K562 (cell line): ENCODE data around the gene ZMYM4. TPM values are rescaled to one million over a fixed set of nuclear protein-coding genes. Genes with fewer than 3 reads are reported as not detected.
A peak's percentile ranks its signal among the peaks of the same experiment; 100 is the strongest.

Experiments
- ATAC-seq: fragments of 200-7000 bp; cut with Tn5 transposase; 3 replicates; pipeline ENCODE4 v1.9.1; 2020; ENCODE audit warnings: moderate library complexity
- BruUV-seq: library from RNA; stranded (reverse); fragments of 400-500 nt; replicated peaks from 2 replicates; lab custom pipeline; 2021; lab: Mats Ljungman, UMichigan
- CTCF ChIA-PET: fragments of 300-600 bp; formaldehyde crosslinking; extraction: SDS; loops from one replicate; lab custom pipeline; 2021; ENCODE audit warnings: low intra/inter-chr PET ratio; lab: Yijun Ruan, JAX
- POLR2A ChIA-PET: fragments of 300-600, 350-650 bp; sonication (Branson Sonifier 250); formaldehyde crosslinking; extraction: SDS; loops from one replicate; lab custom pipeline; 2021; ENCODE audit warnings: antibody characterized with exemption, inconsistent platforms; lab: Yijun Ruan, JAX
- DNase-seq, 4 experiments: peaks; one replicate each; pipeline versions ENCODE4 v3.0.0 to v3.0.0-alpha.2; 2011 to 2018; ENCODE audit warnings: low spot score in 3 of 4, mixed read lengths in 3 of 4; ENCODE audit errors: extremely low read depth in 1 of 4
- FAIRE-seq: peaks from 2 replicates; lab custom pipeline; 2011; peaks lifted over from hg19 to GRCh38; lab: Jason Lieb, UNC
- H2AFZ ChIP-seq: 2 replicates; pipeline ENCODE4 v1.6.0; 2011; ENCODE audit warnings: low read depth, low read length, control low read depth, inconsistent platforms
- H3K27ac ChIP-seq: fragments of 200-600 bp; 3 replicates; pipeline ENCODE4 v1.8.0; 2011; ENCODE audit warnings: low read depth, mild to moderate bottlenecking, control low read depth, inconsistent platforms, low read length, moderate library complexity, mixed read lengths; ENCODE audit errors: extremely low read depth
- H3K27me3 ChIP-seq, 2 experiments: fragments of 300-600 bp in 1 of 2; 2 replicates in 1 of 2; 3 replicates in 1 of 2; pipeline versions ENCODE4 v1.6.0 to v1.8.0; 2011; ENCODE audit warnings: inconsistent platforms in 2 of 2, low read length in 2 of 2, mild to moderate bottlenecking in 1 of 2, mixed read lengths in 1 of 2, moderate library complexity in 1 of 2; ENCODE audit not compliant: control insufficient read depth in 2 of 2, insufficient read depth in 2 of 2
- H3K36me3 ChIP-seq: fragments of 300-600 bp; 3 replicates; pipeline ENCODE4 v1.8.0; 2011; ENCODE audit warnings: mild to moderate bottlenecking, low read length, inconsistent platforms; ENCODE audit not compliant: control insufficient read depth, insufficient read depth
- H3K4me1 ChIP-seq, 2 experiments: fragments of 200-600 bp in 1 of 2; replicated peaks in 1 of 2; 2 replicates in 1 of 2; 3 replicates in 1 of 2; pipeline versions ENCODE4 v1.5.1 to v1.8.0; 2011; ENCODE audit warnings: inconsistent platforms in 2 of 2, low read length in 2 of 2, mild to moderate bottlenecking in 1 of 2, mixed read lengths in 1 of 2, moderate library complexity in 1 of 2; ENCODE audit not compliant: control insufficient read depth in 2 of 2, insufficient read depth in 2 of 2
- H3K4me2 ChIP-seq: 2 replicates; pipeline ENCODE4 v1.6.1; 2011; ENCODE audit warnings: low read length, control low read depth, inconsistent platforms, mixed read lengths; ENCODE audit not compliant: insufficient read depth
- H3K4me3 ChIP-seq: fragments of 200-600 bp; sonication (generic), shearing (Covaris generic); 2 replicates; pipeline ENCODE4 v1.5.1; 2016; ENCODE audit warnings: control low read depth, inconsistent platforms
- H3K79me2 ChIP-seq: fragments of 200-600 bp; 3 replicates; pipeline ENCODE4 v1.8.0; 2011; ENCODE audit warnings: low read length, inconsistent platforms; ENCODE audit not compliant: control insufficient read depth, insufficient read depth
- H3K9ac ChIP-seq, 2 experiments: 2 replicates each; pipeline versions ENCODE4 v1.6.0 to v1.6.1; 2011; ENCODE audit warnings: low read depth in 2 of 2, low read length in 2 of 2, control low read depth in 1 of 2, inconsistent platforms in 1 of 2, mild to moderate bottlenecking in 1 of 2, mixed read lengths in 1 of 2; ENCODE audit not compliant: insufficient read depth in 1 of 2
- H3K9me1 ChIP-seq: one replicate; pipeline ENCODE4 v1.6.0; 2011; ENCODE audit warnings: inconsistent platforms, mild to moderate bottlenecking, low read length, moderate library complexity; ENCODE audit not compliant: control insufficient read depth, insufficient read depth
- H3K9me3 ChIP-seq: replicated peaks from 2 replicates; pipeline ENCODE4 v1.5.1; 2011; ENCODE audit warnings: low read depth, low read length, inconsistent platforms; ENCODE audit not compliant: control insufficient read depth, insufficient read depth
- H4K20me1 ChIP-seq: replicated peaks from 2 replicates; pipeline ENCODE4 v1.6.1; 2011; ENCODE audit warnings: low read length, inconsistent platforms, mixed read lengths; ENCODE audit not compliant: control insufficient read depth, insufficient read depth
- HDAC2 ChIP-seq: fragments of 450-650 bp; IDR thresholded peaks from 2 replicates; pipeline ENCODE4 v1.6.1; 2016; ENCODE audit warnings: mild to moderate bottlenecking
- HDGF ChIP-seq: fragments of 450-650 bp; IDR thresholded peaks from 2 replicates; pipeline ENCODE4 v1.6.1; 2016
- MAZ ChIP-seq, 2 experiments: fragments of 450-650 bp in 1 of 2; sonication (generic) in 1 of 2; formaldehyde crosslinking; IDR thresholded peaks in 1 of 2; conservative IDR thresholded peaks in 1 of 2; 2 replicates each; pipeline versions ENCODE4 v1.4.0 to v1.5.0; 2020; ENCODE audit warnings: mild to moderate bottlenecking in 1 of 2, missing genetic modification reagents in 1 of 2
- MLLT1 ChIP-seq, 2 experiments: fragments of 450-650 bp; IDR thresholded peaks; 2 replicates each; pipeline ENCODE4 v1.6.1; 2016
- PPARD ChIP-seq: fragments of 250-450 bp; sonication (Bioruptor Pico); IDR thresholded peaks from 2 replicates; pipeline ENCODE4 v1.8.0; 2022; ENCODE audit warnings: inconsistent platforms, mild to moderate bottlenecking, moderate library complexity
- SMARCA5 ChIP-seq: fragments of 450-650 bp; IDR thresholded peaks from 2 replicates; pipeline ENCODE4 v1.6.1; 2016
- ZNF263 ChIP-seq: sonication (generic); formaldehyde crosslinking; IDR thresholded peaks from 2 replicates; pipeline ENCODE4 v1.8.0; 2022; ENCODE audit warnings: mild to moderate bottlenecking, missing genetic modification reagents, borderline replicate concordance
- WGBS: fragments of 100-300 bp; shearing (Covaris generic); methylation state at CpG from one replicate; pipeline ENCODE4 v1.1.6; 2016; ENCODE audit warnings: low coverage, mixed read lengths; ENCODE audit not compliant: insufficient coverage; ENCODE audit errors: missing lambda C conversion rate; 5-methylcytosine and 5-hydroxymethylcytosine counted together
- in situ Hi-C: fragments of 300-500 bp; cut with MboI; formaldehyde crosslinking; loops from 4 replicates; pipeline ENCODE4 v1.15.0; 2018; ENCODE audit warnings: inconsistent platforms, mixed read lengths
- intact Hi-C: fragments of 100-400 bp; cut with micrococcal nuclease; formaldehyde crosslinking; loops from 2 replicates; pipeline ENCODE4 v1.14.2; 2022
- polyA plus RNA-seq, 8 experiments: library from polyadenylated mRNA; depleted of rRNA in 4 of 8; stranded (reverse) in 5 of 8; unstranded in 3 of 8; fragments of >200 nt; fragmentation: Nextera tagmentation in 2 of 8; fragmentation: Illumina TruSeq in 1 of 8; extraction: Ambion mirVana in 2 of 8; extraction: Trizol in 1 of 8; gene quantifications; 2 replicates each; pipeline versions ENCODE4 v1.2.1 to v1.2.3, GENCODE V29; 2011 to 2014; ENCODE audit warnings: inconsistent platforms in 1 of 8, missing spikeins in 1 of 8
- total RNA-seq, 7 experiments: library from RNA; depleted of rRNA in 6 of 7; stranded (reverse); fragments of >200 nt in 6 of 7; fragmentation: Illumina TruSeq in 2 of 7; extraction: Trizol in 2 of 7; gene quantifications; 2 replicates each; pipeline versions ENCODE4 v1.2.1 to v1.2.3, GENCODE V29; 2011 to 2021; ENCODE audit warnings: low replicate concordance in 1 of 7
- TF ChIP-seq, protein P1 (sequence below), 2 experiments: fragments of 450-650 bp; conservative IDR thresholded peaks; 2 replicates each; pipeline ENCODE4 v1.6.1; 2017; ENCODE audit warnings: mild to moderate bottlenecking in 2 of 2, moderate library complexity in 2 of 2
- TF ChIP-seq, protein P2 (sequence below): sonication (generic); formaldehyde crosslinking; IDR thresholded peaks from 2 replicates; pipeline ENCODE4 v1.8.0; 2022; ENCODE audit warnings: mild to moderate bottlenecking, missing genetic modification reagents
- TF ChIP-seq, protein P3 (sequence below): IDR thresholded peaks from 2 replicates; pipeline ENCODE4 v1.6.1; 2011; ENCODE audit warnings: borderline replicate concordance, low read depth, mild to moderate bottlenecking, moderate library complexity, low read length; ENCODE audit not compliant: insufficient read depth, poor library complexity, severe bottlenecking
- TF ChIP-seq, protein P4 (sequence below), 3 experiments: IDR thresholded peaks in 2 of 3; conservative IDR thresholded peaks in 1 of 3; 2 replicates each; pipeline ENCODE4 v1.5.1; 2011 to 2012; ENCODE audit warnings: low read length in 3 of 3, mild to moderate bottlenecking in 3 of 3, control low read depth in 2 of 3, improper control_type of control experiment in 1 of 3, inconsistent platforms in 1 of 3, low read depth in 1 of 3, mixed read lengths in 1 of 3, moderate library complexity in 1 of 3; ENCODE audit not compliant: insufficient read depth in 2 of 3

The ZMYM4 gene
- total and polyA plus RNA-seq, 9 of the 15 experiments (the other 6 are each of a cell fraction or from before 2014, with no cell fraction given): 15.2 to 77.2 (median 63.3) TPM

DNA sequence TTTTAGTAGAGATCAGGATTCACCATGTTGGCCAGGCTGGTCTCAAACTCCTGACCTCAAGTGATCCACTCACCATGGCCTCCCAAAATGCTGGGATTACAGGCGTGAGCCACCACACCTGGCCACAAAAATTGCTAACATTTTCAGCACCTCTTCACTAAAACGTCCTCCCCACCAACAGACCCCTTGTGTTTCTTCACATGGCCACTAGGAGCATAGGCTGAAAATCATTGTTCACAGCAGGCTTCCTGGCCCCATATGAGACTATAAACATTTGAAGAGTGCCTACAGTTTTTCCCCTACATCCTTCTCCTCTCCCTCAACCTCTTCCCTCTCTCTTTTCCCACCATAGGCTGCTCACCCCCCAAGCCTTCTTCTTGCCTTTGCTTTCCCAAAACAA, 47.5 kb upstream of the ZMYM4 start:
- Histone ChIP-seq H2AFZ (peak overlapping the region; percentile 66), H3K27ac (no peak overlapping the region), H3K4me3 (no peak overlapping the region), H4K20me1 (no peaks in the 10 kb centered on the region), H3K9ac (no peak overlapping the region), H3K27me3 (no peaks in the 10 kb centered on the region), H3K9me1 (no peaks in the 10 kb centered on the region), H3K4me1 (peaks cover under 1 to 8% of the 10 kb centered on the region in 2 experiments; a peak in 4 of 5 replicates), H3K4me2 (no peak overlapping the region), H3K79me2 (no peaks in the 10 kb centered on the region), H3K9me3 (no peaks in the 10 kb centered on the region), H3K36me3 (no peaks in the 10 kb centered on the region)
- CTCF ChIA-PET: no interaction called here
- POLR2A ChIA-PET: interaction anchor here (0.5 kb wide), 1 partner anchor 1008 kb away, joined by 3 read pairs; no protein-coding TSS in a partner anchor
- intact Hi-C loops: no loop called here
- WGBS: 0% methylated on average over 2 of the region's 2 CpGs
- in situ Hi-C loops: no loop called here
- BruUV-seq: no TSS peak
- ATAC-seq (peak; percentile 96), DNase-seq (peak; percentile 44 to 68 (median 60)), FAIRE-seq (peak; percentile 92)
- TF ChIP-seq PPARD (CRISPR knock-in tag): no peak
- 0 out of 2 replicates have a peak, but pooled peaks have one; percentile 29 for TF ChIP-seq HDGF
- TF ChIP-seq, protein P1, sequence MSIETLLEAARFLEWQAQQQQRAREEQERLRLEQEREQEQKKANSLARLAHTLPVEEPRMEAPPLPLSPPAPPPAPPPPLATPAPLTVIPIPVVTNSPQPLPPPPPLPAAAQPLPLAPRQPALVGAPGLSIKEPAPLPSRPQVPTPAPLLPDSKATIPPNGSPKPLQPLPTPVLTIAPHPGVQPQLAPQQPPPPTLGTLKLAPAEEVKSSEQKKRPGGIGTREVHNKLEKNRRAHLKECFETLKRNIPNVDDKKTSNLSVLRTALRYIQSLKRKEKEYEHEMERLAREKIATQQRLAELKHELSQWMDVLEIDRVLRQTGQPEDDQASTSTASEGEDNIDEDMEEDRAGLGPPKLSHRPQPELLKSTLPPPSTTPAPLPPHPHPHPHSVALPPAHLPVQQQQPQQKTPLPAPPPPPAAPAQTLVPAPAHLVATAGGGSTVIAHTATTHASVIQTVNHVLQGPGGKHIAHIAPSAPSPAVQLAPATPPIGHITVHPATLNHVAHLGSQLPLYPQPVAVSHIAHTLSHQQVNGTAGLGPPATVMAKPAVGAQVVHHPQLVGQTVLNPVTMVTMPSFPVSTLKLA (conservative IDR thresholded peaks at IDR 0.05): 0 out of 4 replicates have a peak, but pooled peaks of 1 of the 2 experiments have one; percentile 12
- TF ChIP-seq MAZ (CRISPR knock-in tag; conservative IDR thresholded peaks at IDR 0.05 in 1 of 2, IDR thresholded peaks at IDR 0.05 in 1 of 2): peak in 1 of 2 experiments; percentile 33; a peak in 1 of 4 replicates
- TF ChIP-seq, protein P2, sequence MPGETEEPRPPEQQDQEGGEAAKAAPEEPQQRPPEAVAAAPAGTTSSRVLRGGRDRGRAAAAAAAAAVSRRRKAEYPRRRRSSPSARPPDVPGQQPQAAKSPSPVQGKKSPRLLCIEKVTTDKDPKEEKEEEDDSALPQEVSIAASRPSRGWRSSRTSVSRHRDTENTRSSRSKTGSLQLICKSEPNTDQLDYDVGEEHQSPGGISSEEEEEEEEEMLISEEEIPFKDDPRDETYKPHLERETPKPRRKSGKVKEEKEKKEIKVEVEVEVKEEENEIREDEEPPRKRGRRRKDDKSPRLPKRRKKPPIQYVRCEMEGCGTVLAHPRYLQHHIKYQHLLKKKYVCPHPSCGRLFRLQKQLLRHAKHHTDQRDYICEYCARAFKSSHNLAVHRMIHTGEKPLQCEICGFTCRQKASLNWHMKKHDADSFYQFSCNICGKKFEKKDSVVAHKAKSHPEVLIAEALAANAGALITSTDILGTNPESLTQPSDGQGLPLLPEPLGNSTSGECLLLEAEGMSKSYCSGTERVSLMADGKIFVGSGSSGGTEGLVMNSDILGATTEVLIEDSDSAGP (CRISPR knock-in tag): 0 out of 2 replicates have a peak, but pooled peaks have one; percentile 21
- TF ChIP-seq, protein P3, sequence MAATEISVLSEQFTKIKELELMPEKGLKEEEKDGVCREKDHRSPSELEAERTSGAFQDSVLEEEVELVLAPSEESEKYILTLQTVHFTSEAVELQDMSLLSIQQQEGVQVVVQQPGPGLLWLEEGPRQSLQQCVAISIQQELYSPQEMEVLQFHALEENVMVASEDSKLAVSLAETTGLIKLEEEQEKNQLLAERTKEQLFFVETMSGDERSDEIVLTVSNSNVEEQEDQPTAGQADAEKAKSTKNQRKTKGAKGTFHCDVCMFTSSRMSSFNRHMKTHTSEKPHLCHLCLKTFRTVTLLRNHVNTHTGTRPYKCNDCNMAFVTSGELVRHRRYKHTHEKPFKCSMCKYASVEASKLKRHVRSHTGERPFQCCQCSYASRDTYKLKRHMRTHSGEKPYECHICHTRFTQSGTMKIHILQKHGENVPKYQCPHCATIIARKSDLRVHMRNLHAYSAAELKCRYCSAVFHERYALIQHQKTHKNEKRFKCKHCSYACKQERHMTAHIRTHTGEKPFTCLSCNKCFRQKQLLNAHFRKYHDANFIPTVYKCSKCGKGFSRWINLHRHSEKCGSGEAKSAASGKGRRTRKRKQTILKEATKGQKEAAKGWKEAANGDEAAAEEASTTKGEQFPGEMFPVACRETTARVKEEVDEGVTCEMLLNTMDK: peak; percentile 13
- TF ChIP-seq MLLT1 (IDR thresholded peaks at IDR 0.05): no peak
- TF ChIP-seq ZNF263 (CRISPR knock-in tag): peak; percentile 55
- 0 out of 2 replicates have a peak, but pooled peaks have one; percentile 17 for TF ChIP-seq HDAC2
- TF ChIP-seq SMARCA5: 0 out of 2 replicates have a peak, but pooled peaks have one; percentile 28
- TF ChIP-seq, protein P4, sequence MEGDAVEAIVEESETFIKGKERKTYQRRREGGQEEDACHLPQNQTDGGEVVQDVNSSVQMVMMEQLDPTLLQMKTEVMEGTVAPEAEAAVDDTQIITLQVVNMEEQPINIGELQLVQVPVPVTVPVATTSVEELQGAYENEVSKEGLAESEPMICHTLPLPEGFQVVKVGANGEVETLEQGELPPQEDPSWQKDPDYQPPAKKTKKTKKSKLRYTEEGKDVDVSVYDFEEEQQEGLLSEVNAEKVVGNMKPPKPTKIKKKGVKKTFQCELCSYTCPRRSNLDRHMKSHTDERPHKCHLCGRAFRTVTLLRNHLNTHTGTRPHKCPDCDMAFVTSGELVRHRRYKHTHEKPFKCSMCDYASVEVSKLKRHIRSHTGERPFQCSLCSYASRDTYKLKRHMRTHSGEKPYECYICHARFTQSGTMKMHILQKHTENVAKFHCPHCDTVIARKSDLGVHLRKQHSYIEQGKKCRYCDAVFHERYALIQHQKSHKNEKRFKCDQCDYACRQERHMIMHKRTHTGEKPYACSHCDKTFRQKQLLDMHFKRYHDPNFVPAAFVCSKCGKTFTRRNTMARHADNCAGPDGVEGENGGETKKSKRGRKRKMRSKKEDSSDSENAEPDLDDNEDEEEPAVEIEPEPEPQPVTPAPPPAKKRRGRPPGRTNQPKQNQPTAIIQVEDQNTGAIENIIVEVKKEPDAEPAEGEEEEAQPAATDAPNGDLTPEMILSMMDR (IDR thresholded peaks at IDR 0.05 in 2 of 3, conservative IDR thresholded peaks at IDR 0.05 in 1 of 3; ENCODE audit: insufficient read depth in 2 of 3, low read depth in 1 of 3, low read length in 3 of 3): peak; percentile 61 to 70 (median 66)
